ENCODE data around the gene IQCM. TPM values are rescaled to one million over a fixed set of nuclear protein-coding genes. Genes with fewer than 3 reads are reported as not detected.

Gene IQCM
- total and polyA plus RNA-seq, 2 donors (not counting 3 experiments of a cell fraction or from before 2014, with no cell fraction given) = not detected

GRCh38 chr4:149841686-149842085 lies 26.0 kb upstream of the IQCM start:
- H3K27me3 ChIP-seq (ENCODE audit: control insufficient read depth in 2 of 2, insufficient read depth in 2 of 2, low read length in 2 of 2) = no peaks in the 10 kb centered on the region
- no peak for FAIRE-seq
- BruUV-seq (replicated peaks) = no TSS peak
- H3K27ac ChIP-seq (ENCODE audit: insufficient read depth, low read depth, low read length) = no peak overlapping the region
- no peaks in the 10 kb centered on the region for H3K9me1 ChIP-seq (replicated peaks; ENCODE audit: control insufficient read depth, extremely low read depth, insufficient read depth, low read length)
- CTCF ChIA-PET = no interaction called here
- no peak overlapping the region for H2AFZ ChIP-seq (ENCODE audit: low read depth, low read length)
- TF ChIP-seq JUN (IDR thresholded peaks at IDR 0.05; ENCODE audit: borderline replicate concordance, insufficient read depth, insufficient read length, low read depth) (no peak), MYC (IDR thresholded peaks at IDR 0.05; ENCODE audit: low read depth, low read length) (no peak), POLR2A (IDR thresholded peaks at IDR 0.05; ENCODE audit: low read depth, low read length) (no peak), FOS (IDR thresholded peaks at IDR 0.05; ENCODE audit: borderline replicate concordance, insufficient read depth, low read length) (no peak), CTCF (IDR thresholded peaks at IDR 0.05; ENCODE audit: extremely low read depth in 1 of 2, insufficient read depth in 1 of 2, low read depth in 1 of 2, low read length in 2 of 2) (no peak), EZH2 (IDR thresholded peaks at IDR 0.05; ENCODE audit: borderline replicate concordance, low read depth, low read length, severe bottlenecking) (no peak), MAX (IDR thresholded peaks at IDR 0.05; ENCODE audit: insufficient read depth, insufficient read length) (no peak), GATA2 (IDR thresholded peaks at IDR 0.05; ENCODE audit: insufficient read depth, insufficient read length, low read depth, low read length) (no peak), POLR2AphosphoS5 (IDR thresholded peaks at IDR 0.05; ENCODE audit: insufficient read depth, low read depth, low read length) (no peak)
- no peaks in the 10 kb centered on the region for H3K4me1 ChIP-seq (ENCODE audit: control insufficient read depth, extremely low read depth, insufficient read depth, low read length)
- H3K4me2 ChIP-seq (ENCODE audit: insufficient read depth, low read length) = no peak overlapping the region
- no peak overlapping the region for H3K9ac ChIP-seq (replicated peaks; ENCODE audit: extremely low read depth, insufficient read depth, low read length)
- no peak overlapping the region for H3K4me3 ChIP-seq (replicated peaks in 1 of 3; ENCODE audit: insufficient read depth in 1 of 3, low read depth in 1 of 3, low read length in 3 of 3)
- POLR2A ChIA-PET = no interaction called here
- no peaks in the 10 kb centered on the region for H4K20me1 ChIP-seq (replicated peaks; ENCODE audit: control insufficient read depth, extremely low read depth, insufficient read depth, low read length)
- no peaks in the 10 kb centered on the region for H3K79me2 ChIP-seq (ENCODE audit: control insufficient read depth, insufficient read depth, low read length)
- intact Hi-C loops (cut with micrococcal nuclease) (no loop called here), dilution Hi-C loops (cut with MboI; ENCODE audit: extremely low pct_ligation_motif_present, low sequenced_read_pairs) (no loop called here)
- no peak for DNase-seq (ENCODE audit: low read depth, low spot score)
- no peaks in the 10 kb centered on the region for H3K36me3 ChIP-seq (ENCODE audit: control insufficient read depth in 2 of 2, extremely low read depth in 1 of 2, insufficient read depth in 2 of 2, low read length in 2 of 2)
- no peaks in the 10 kb centered on the region for H3K9me3 ChIP-seq (replicated peaks; ENCODE audit: control insufficient read depth, insufficient read depth, low read length)
